Stomach (tissue), 4 donors: Measurements from ENCODE around the gene CHST1.

ENCODE experiments used
- EP300 ChIP-seq: sonication (generic); formaldehyde crosslinking; IDR thresholded peaks from one replicate; pipeline ENCODE4 v1.6.1; 2017; ENCODE audit warnings: antibody characterized with exemption
- POLR2A ChIP-seq, 4 donors: fragments of 450-650 bp; IDR thresholded peaks; one replicate each; pipeline ENCODE4 v1.6.1; 2016; ENCODE audit warnings: antibody characterized with exemption in 4 of 4, control low read depth in 2 of 4, mild to moderate bottlenecking in 1 of 4, moderate library complexity in 1 of 4
- TF ChIP-seq, protein P1 (sequence below), 7 experiments: fragments of 450-650 bp in 4 of 7; fragments of 200-600 bp in 3 of 7; sonication (generic) in 3 of 7; IDR thresholded peaks; one replicate each; pipeline ENCODE4 v1.5.1; 2016 to 2019; ENCODE audit warnings: antibody characterized with exemption in 7 of 7, control low read depth in 2 of 7, mild to moderate bottlenecking in 1 of 7

DNA sequence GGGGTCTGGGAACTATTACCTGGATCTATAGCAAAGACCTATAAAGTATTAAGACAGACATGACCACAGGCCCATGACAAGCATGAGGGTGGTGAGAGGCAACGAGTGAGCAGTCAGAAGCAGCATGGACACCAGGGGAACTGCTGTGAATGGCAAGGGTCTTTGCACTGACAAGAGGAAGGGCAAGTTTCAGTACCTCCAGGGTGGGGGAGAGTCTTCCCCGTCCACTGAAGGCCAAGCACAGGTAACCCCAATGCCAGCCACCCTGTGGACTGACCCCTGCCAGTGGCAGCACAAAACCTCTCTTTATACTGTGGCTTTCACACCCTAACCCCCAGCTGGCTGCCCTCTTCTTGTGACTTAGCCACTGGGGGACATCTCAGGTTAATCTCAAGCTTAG lies 55.5 kb downstream of the CHST1 start:
- TF ChIP-seq, protein P1, sequence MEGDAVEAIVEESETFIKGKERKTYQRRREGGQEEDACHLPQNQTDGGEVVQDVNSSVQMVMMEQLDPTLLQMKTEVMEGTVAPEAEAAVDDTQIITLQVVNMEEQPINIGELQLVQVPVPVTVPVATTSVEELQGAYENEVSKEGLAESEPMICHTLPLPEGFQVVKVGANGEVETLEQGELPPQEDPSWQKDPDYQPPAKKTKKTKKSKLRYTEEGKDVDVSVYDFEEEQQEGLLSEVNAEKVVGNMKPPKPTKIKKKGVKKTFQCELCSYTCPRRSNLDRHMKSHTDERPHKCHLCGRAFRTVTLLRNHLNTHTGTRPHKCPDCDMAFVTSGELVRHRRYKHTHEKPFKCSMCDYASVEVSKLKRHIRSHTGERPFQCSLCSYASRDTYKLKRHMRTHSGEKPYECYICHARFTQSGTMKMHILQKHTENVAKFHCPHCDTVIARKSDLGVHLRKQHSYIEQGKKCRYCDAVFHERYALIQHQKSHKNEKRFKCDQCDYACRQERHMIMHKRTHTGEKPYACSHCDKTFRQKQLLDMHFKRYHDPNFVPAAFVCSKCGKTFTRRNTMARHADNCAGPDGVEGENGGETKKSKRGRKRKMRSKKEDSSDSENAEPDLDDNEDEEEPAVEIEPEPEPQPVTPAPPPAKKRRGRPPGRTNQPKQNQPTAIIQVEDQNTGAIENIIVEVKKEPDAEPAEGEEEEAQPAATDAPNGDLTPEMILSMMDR (IDR thresholded peaks at IDR 0.05) = no peak
- TF ChIP-seq POLR2A (IDR thresholded peaks at IDR 0.05) (no peak), EP300 (no peak)
